Endothelial cell (in vitro differentiated cells): ENCODE data around the gene CCNY. TPM values are rescaled to one million over a fixed set of nuclear protein-coding genes. Genes with fewer than 3 reads are reported as not detected.

Source experiments
- DNase-seq: peaks from one replicate; pipeline ENCODE4 v3.0.0; 2021; ENCODE audit warnings: low spot score
- H3K27ac Mint-ChIP-seq: one replicate; pipeline ENCODE4 v1.8.0; 2021; ENCODE audit warnings: mixed read lengths, inconsistent platforms; ENCODE audit not compliant: unreplicated experiment
- H3K27me3 Mint-ChIP-seq: one replicate; pipeline ENCODE4 v1.8.0; 2021; ENCODE audit warnings: mild to moderate bottlenecking, moderate library complexity, mixed read lengths, inconsistent platforms; ENCODE audit not compliant: unreplicated experiment
- H3K36me3 Mint-ChIP-seq: one replicate; pipeline ENCODE4 v1.8.0; 2021; ENCODE audit warnings: mild to moderate bottlenecking, low read depth, mixed read lengths, inconsistent platforms; ENCODE audit not compliant: unreplicated experiment
- H3K4me1 Mint-ChIP-seq: one replicate; pipeline ENCODE4 v1.8.0; 2021; ENCODE audit warnings: mild to moderate bottlenecking, mixed read lengths, inconsistent platforms; ENCODE audit not compliant: unreplicated experiment
- H3K4me3 Mint-ChIP-seq: one replicate; pipeline ENCODE4 v1.8.0; 2021; ENCODE audit warnings: mild to moderate bottlenecking, mixed read lengths, inconsistent platforms; ENCODE audit not compliant: unreplicated experiment
- H3K9me3 Mint-ChIP-seq: one replicate; pipeline ENCODE4 v1.8.0; 2021; ENCODE audit warnings: mixed read lengths, inconsistent platforms; ENCODE audit not compliant: unreplicated experiment
- CTCF ChIP-seq: fragments of 200-600 bp; sonication (generic); IDR thresholded peaks from one replicate; pipeline ENCODE4 v1.5.0; 2021; ENCODE audit warnings: antibody characterized with exemption; ENCODE audit not compliant: unreplicated experiment
- total RNA-seq: library from RNA; stranded (reverse); fragmentation: NEBNext Ultra II Directional; extraction: Animal tissue kit (Norgen Biotek cat#: 25700); gene quantifications from one replicate; pipeline ENCODE4 v1.2.1, GENCODE V29; 2021; ENCODE audit not compliant: unreplicated experiment

Gene CCNY
- total RNA-seq, 1 donor from 2014 or later = 169 TPM

GRCh38 chr10:35463105-35463867 lies 127.0 kb downstream of the CCNY start:
- Mint-ChIP-seq H3K27ac (peak overlapping the region; percentile 52), H3K4me1 (peaks cover 43% of the 10 kb centered on the region), H3K36me3 (peaks cover 10% of the 10 kb centered on the region), H3K9me3 (no peaks in the 10 kb centered on the region), H3K27me3 (no peaks in the 10 kb centered on the region), H3K4me3 (no peak overlapping the region)
- DNase-seq = no peak
- no peak for TF ChIP-seq CTCF

- Mint-ChIP-seq H3K36me3 (peaks cover 10% of the 10 kb centered on the region), H3K9me3 (no peaks in the 10 kb centered on the region), H3K27ac (no peak overlapping the region), H3K4me3 (no peak overlapping the region), H3K4me1 (peaks cover 43% of the 10 kb centered on the region), H3K27me3 (peaks cover under 1% of the 10 kb centered on the region)
- no peak for TF ChIP-seq CTCF
- no peak for DNase-seq
Measured at GRCh38 chr10:35463878-35464277, 127.6 kb downstream of the CCNY start.

GRCh38 chr10:35464825-35465456 lies 128.6 kb downstream of the CCNY start:
- H3K4me3 Mint-ChIP-seq = no peak overlapping the region
- DNase-seq = no peak
- H3K36me3 Mint-ChIP-seq = peaks cover 10% of the 10 kb centered on the region
- H3K27ac Mint-ChIP-seq = no peak overlapping the region
- no peaks in the 10 kb centered on the region for H3K9me3 Mint-ChIP-seq
- H3K4me1 Mint-ChIP-seq = peaks cover 45% of the 10 kb centered on the region
- peaks cover 6% of the 10 kb centered on the region for H3K27me3 Mint-ChIP-seq
- no peak for TF ChIP-seq CTCF

- no peak for TF ChIP-seq CTCF
- no peak for DNase-seq
- Mint-ChIP-seq H3K9me3 (no peaks in the 10 kb centered on the region), H3K36me3 (peaks cover 10% of the 10 kb centered on the region), H3K27ac (no peak overlapping the region), H3K4me3 (no peak overlapping the region), H3K27me3 (peaks cover 9% of the 10 kb centered on the region), H3K4me1 (peaks cover 45% of the 10 kb centered on the region)
Measured at GRCh38 chr10:35465673-35466072, 129.4 kb downstream of the CCNY start.

- DNase-seq = no peak
- no peaks in the 10 kb centered on the region for H3K9me3 Mint-ChIP-seq
- H3K4me3 Mint-ChIP-seq = no peak overlapping the region
- peaks cover 8% of the 10 kb centered on the region for H3K36me3 Mint-ChIP-seq
- H3K27me3 Mint-ChIP-seq = peaks cover 9% of the 10 kb centered on the region
- peaks cover 46% of the 10 kb centered on the region for H3K4me1 Mint-ChIP-seq
- no peak overlapping the region for H3K27ac Mint-ChIP-seq
- no peak for TF ChIP-seq CTCF
Measured at GRCh38 chr10:35466170-35466569, 129.9 kb downstream of the CCNY start.
